ENCODE data around the gene EPHB2. TPM values are rescaled to one million over a fixed set of nuclear protein-coding genes. Genes with fewer than 3 reads are reported as not detected.

EPHB2 gene
- total RNA-seq, 2 experiments from 2014 or later, result 0.59 TPM; not detected in 1

- no TSS peak for BruUV-seq (replicated peaks)
- ChIA-PET CTCF (ENCODE audit: unreplicated experiment) (no interaction called here), POLR2A (no interaction called here)
- Histone ChIP-seq H3K9me2 (ENCODE audit: insufficient read depth, low read length) (no peaks in the 10 kb centered on the region), H3K36me3 (ENCODE audit: insufficient read depth, low read length) (no peaks in the 10 kb centered on the region), H4K20me1 (ENCODE audit: insufficient read depth, low read length) (no peaks in the 10 kb centered on the region), H2AFZ (ENCODE audit: low read length) (no peak overlapping the region), H3K4me2 (ENCODE audit: low read length) (no peak overlapping the region), H3K27ac (ENCODE audit: low read depth, low read length, poor library complexity, severe bottlenecking) (no peak overlapping the region), H3K4me3 (ENCODE audit: low read depth, low read length, poor library complexity, severe bottlenecking) (no peak overlapping the region), H3K9me3 (ENCODE audit: low read length) (no peaks in the 10 kb centered on the region), H3K79me2 (ENCODE audit: insufficient read depth, low read depth, low read length) (no peaks in the 10 kb centered on the region), H3K4me1 (ENCODE audit: insufficient read depth, low read length, poor library complexity, severe bottlenecking) (no peaks in the 10 kb centered on the region)
- TF ChIP-seq EZH2phosphoT487 (IDR thresholded peaks at IDR 0.05; ENCODE audit: borderline replicate concordance, low read depth, low read length) (no peak), CTCF (conservative IDR thresholded peaks at IDR 0.05; ENCODE audit: low read length) (no peak)
- DNase-seq (ENCODE audit: low spot score), result no peak
- intact Hi-C loops (cut with micrococcal nuclease; ENCODE audit: unreplicated experiment), result no loop called here
Observed at GRCh38 chr1:22795366-22795714, 84.7 kb downstream of the EPHB2 start.

DNA sequence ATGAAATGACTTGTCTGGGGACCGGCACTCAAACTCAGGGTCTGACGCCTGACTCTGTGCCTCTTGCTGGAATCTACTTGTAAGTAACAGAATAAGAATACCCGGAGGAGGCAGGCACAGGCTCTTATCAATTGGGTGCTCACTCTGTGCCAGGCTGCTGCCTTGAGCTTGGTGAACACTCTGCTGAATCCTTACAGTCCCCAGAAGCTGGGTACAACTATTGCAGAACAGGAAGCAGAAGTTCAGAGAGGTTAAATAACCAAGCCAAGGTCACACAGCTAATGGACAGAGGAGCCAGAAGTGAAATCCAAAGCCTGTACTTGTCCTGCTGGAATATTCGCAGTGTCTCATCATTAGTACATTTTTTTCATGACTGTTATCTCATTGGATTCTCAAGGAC, 86.0 kb downstream of the EPHB2 start:
- POLR2A ChIA-PET, result no interaction called here
- Histone ChIP-seq H3K36me3 (ENCODE audit: insufficient read depth, low read length) (no peaks in the 10 kb centered on the region), H3K4me3 (ENCODE audit: low read depth, low read length, poor library complexity, severe bottlenecking) (no peak overlapping the region), H3K27ac (ENCODE audit: low read depth, low read length, poor library complexity, severe bottlenecking) (no peak overlapping the region), H2AFZ (ENCODE audit: low read length) (no peak overlapping the region), H3K79me2 (ENCODE audit: insufficient read depth, low read depth, low read length) (no peaks in the 10 kb centered on the region), H3K4me2 (ENCODE audit: low read length) (no peak overlapping the region), H3K4me1 (ENCODE audit: insufficient read depth, low read length, poor library complexity, severe bottlenecking) (no peaks in the 10 kb centered on the region), H3K9me3 (ENCODE audit: low read length) (no peaks in the 10 kb centered on the region), H3K9me2 (ENCODE audit: insufficient read depth, low read length) (no peaks in the 10 kb centered on the region), H4K20me1 (ENCODE audit: insufficient read depth, low read length) (no peaks in the 10 kb centered on the region)
- TF ChIP-seq EZH2phosphoT487 (IDR thresholded peaks at IDR 0.05; ENCODE audit: borderline replicate concordance, low read depth, low read length) (no peak), CTCF (conservative IDR thresholded peaks at IDR 0.05; ENCODE audit: low read length) (no peak)
- DNase-seq (ENCODE audit: low spot score), result no peak
- intact Hi-C loops (cut with micrococcal nuclease; ENCODE audit: unreplicated experiment), result no loop called here
- BruUV-seq (replicated peaks), result no TSS peak
- CTCF ChIA-PET (ENCODE audit: unreplicated experiment), result no interaction called here

GRCh38 chr1:22798083-22798482, 87.4 kb downstream of the EPHB2 start:
- Histone ChIP-seq H3K36me3 (ENCODE audit: insufficient read depth, low read length) (no peaks in the 10 kb centered on the region), H3K4me2 (ENCODE audit: low read length) (no peak overlapping the region), H3K9me3 (ENCODE audit: low read length) (no peaks in the 10 kb centered on the region), H3K4me3 (ENCODE audit: low read depth, low read length, poor library complexity, severe bottlenecking) (no peak overlapping the region), H4K20me1 (ENCODE audit: insufficient read depth, low read length) (no peaks in the 10 kb centered on the region), H3K79me2 (ENCODE audit: insufficient read depth, low read depth, low read length) (no peaks in the 10 kb centered on the region), H3K4me1 (ENCODE audit: insufficient read depth, low read length, poor library complexity, severe bottlenecking) (no peaks in the 10 kb centered on the region), H2AFZ (ENCODE audit: low read length) (no peak overlapping the region), H3K27ac (ENCODE audit: low read depth, low read length, poor library complexity, severe bottlenecking) (no peak overlapping the region), H3K9me2 (ENCODE audit: insufficient read depth, low read length) (no peaks in the 10 kb centered on the region)
- no peak for DNase-seq (ENCODE audit: low spot score)
- TF ChIP-seq EZH2phosphoT487 (IDR thresholded peaks at IDR 0.05; ENCODE audit: borderline replicate concordance, low read depth, low read length), result no peak
- TF ChIP-seq CTCF (conservative IDR thresholded peaks at IDR 0.05; ENCODE audit: low read length), result no peak
- POLR2A ChIA-PET, result no interaction called here
- BruUV-seq (replicated peaks), result no TSS peak
- CTCF ChIA-PET (ENCODE audit: unreplicated experiment), result no interaction called here
- intact Hi-C loops (cut with micrococcal nuclease; ENCODE audit: unreplicated experiment), result no loop called here
